ENCODE measurements around the gene AUTS2.

GRCh38 chr7:70237256-70237655, 639.0 kb downstream of the AUTS2 start:
- TF ChIP-seq POLR2A (IDR thresholded peaks at IDR 0.05) (no peak), CTCF (IDR thresholded peaks at IDR 0.05) (no peak)
